GM19395 (cell line): ENCODE data around the gene POU5F1.

ENCODE experiments used
- ATAC-seq: cut with Tn5 transposase; IDR thresholded peaks from one replicate; pipeline ENCODE4 v1.9.1; 2021; ENCODE audit warnings: mild to moderate bottlenecking, moderate library complexity; ENCODE audit not compliant: unreplicated experiment

The POU5F1 gene

GRCh38 chr6:31116661-31117385 lies 53.7 kb downstream of the POU5F1 start:
- no peak for ATAC-seq

GRCh38 chr6:31115941-31116560 lies 54.4 kb downstream of the POU5F1 start:
- ATAC-seq: no peak

GRCh38 chr6:31114970-31115849 lies 55.3 kb downstream of the POU5F1 start:
- ATAC-seq: no peak

GRCh38 chr6:31114541-31114878 lies 56.0 kb downstream of the POU5F1 start, which contains the start of gene PSORS1C1:
TSS of gene PSORS1C1 (plus strand) at chr6:31114800. CDS start at chr6:31129633, 14,833 bp downstream.
- no peak for ATAC-seq
